Neuron (in vitro differentiated cells): Measurements from ENCODE around the gene SLC6A4.

Experiments
- H2AFZ ChIP-seq: one replicate; pipeline ENCODE4 v1.6.1; 2013; ENCODE audit warnings: low read depth, mild to moderate bottlenecking, inconsistent platforms, low read length, moderate library complexity
- H3K27me3 ChIP-seq: one replicate; pipeline ENCODE4 v1.6.1; 2013; ENCODE audit warnings: low read length; ENCODE audit not compliant: insufficient read depth
- H3K36me3 ChIP-seq: one replicate; pipeline ENCODE4 v1.6.1; 2013; ENCODE audit warnings: low read length; ENCODE audit not compliant: insufficient read depth
- H3K4me1 ChIP-seq: one replicate; pipeline ENCODE4 v1.6.1; 2013; ENCODE audit warnings: low read length; ENCODE audit not compliant: insufficient read depth
- H3K4me3 ChIP-seq: 2 replicates; pipeline ENCODE4 v1.5.1; 2013; ENCODE audit warnings: mild to moderate bottlenecking, low read length, moderate library complexity
- H3K9me3 ChIP-seq: one replicate; pipeline ENCODE4 v1.6.1; 2013; ENCODE audit warnings: low read length

SLC6A4 gene

DNA sequence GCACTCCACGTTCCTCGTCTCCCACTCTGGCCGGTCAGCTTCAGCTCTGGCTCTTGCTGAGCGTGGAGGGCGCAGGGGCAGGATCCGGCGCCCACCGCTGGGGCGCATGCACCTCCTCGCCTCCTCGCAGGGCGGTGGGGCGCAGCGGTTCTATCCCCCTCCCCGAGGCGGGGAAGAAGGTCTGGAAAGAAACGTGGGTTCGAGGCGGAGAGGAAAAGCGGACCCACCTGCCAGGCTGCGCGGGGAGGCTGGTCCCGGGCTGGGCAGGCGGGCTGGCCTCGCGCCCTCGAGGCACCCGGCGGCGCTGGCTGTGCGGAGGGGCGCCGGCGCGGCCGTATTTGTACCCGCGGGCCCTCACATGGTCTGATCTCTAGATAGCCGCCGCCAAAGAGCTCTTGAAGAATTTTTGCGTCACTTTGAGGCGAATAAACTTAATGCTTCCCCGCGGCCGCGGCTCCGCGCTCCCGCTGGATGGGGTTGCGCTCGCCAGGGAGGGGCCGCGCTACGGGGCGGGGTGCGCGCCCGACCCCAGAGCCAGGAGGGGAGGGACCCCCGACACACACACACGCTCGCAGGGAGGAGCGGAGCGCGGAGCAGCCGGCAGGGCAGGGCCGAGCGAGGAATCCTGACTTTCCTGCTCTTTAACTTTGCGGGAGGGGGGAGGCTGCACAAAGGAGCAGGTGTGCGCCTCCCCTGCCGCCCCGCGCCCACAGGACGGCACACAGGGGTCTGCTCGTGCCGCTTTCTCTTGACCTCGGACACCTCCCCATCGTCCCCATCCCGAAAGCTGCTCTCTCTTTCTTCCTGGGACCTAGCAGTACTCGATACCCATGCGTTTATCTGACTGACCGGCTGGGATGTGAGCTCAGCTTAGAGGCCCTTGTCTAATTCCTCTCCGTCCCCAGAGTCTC lies at the start of gene SLC6A4:
SLC6A4 (minus strand) TSS at position 312 of the 911 bp plus-strand sequence. CDS start 13,739 bp downstream, outside the sequence.
- Histone ChIP-seq H3K4me3 (peak within 1 kb of the TSS; percentile 45), H3K36me3 (no peaks in the 10 kb centered on the region), H3K27me3 (peaks cover 72% of the 10 kb centered on the region), H3K4me1 (peaks cover 24% of the 10 kb centered on the region), H2AFZ (peak within 1 kb of the TSS; percentile 95), H3K9me3 (peaks cover 3% of the 10 kb centered on the region)

DNA sequence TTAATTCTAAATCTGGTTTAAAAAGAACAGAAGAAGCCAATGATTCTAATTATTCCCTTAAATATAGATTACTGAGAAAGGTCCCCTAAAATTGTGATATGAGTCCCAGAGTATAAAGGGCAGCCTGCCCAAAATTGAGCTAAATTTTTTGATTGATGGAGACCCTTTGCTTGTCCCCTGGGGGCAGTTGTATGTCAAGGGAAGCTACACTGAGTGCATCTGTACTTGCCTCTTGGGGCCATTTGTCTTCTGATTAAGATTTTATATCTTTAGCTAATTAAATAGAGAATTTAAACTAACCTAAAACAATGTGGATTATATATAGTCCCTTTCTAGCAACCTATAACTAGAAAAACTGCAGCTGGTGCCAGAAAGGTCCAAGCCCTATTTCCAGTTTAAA lies 43.7 kb upstream of the SLC6A4 start:
- no peak overlapping the region for H3K4me3 ChIP-seq
- no peak overlapping the region for H2AFZ ChIP-seq
- H3K4me1 ChIP-seq: no peaks in the 10 kb centered on the region
- H3K27me3 ChIP-seq: no peaks in the 10 kb centered on the region
- peaks cover 31% of the 10 kb centered on the region for H3K36me3 ChIP-seq
- no peaks in the 10 kb centered on the region for H3K9me3 ChIP-seq

DNA sequence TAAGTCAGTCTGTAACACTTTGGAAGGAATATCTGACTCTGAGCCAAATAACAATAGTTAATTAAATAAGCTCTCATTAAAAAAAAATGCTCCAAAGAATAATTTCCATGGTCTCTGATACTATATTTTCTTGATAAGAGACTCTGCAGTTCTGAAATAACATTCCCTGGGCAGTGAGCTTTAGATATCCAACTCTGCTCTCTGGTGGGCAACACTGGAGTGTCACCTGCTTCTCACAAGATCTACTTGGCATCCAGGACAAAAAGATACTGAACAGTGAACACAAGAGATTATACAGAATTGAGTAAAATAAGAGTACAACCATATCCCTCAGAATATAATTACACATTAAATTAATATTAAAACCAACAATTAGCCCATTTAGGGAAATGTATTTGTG lies 42.5 kb upstream of the SLC6A4 start:
- no peak overlapping the region for H3K4me3 ChIP-seq
- H3K4me1 ChIP-seq: no peaks in the 10 kb centered on the region
- peaks cover 32% of the 10 kb centered on the region for H3K36me3 ChIP-seq
- no peaks in the 10 kb centered on the region for H3K27me3 ChIP-seq
- no peaks in the 10 kb centered on the region for H3K9me3 ChIP-seq
- H2AFZ ChIP-seq: no peak overlapping the region

DNA sequence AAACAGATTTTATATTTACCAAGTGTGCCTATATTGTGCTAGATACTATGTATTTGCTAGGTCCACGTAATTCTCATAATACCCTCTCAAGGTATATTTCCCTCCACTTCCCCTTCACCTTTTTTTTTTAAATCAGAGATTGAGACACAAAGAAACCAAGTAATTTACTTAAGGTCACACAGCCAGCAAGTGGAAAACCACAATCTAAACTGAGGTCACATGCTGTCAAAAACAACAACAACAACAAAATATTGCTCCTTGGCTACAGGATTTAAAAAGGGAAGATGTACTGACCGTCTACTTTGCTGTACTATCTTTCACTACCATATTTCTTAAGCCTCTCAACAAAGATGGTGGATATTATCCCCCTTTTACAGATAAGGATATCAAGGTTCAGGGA lies 40.4 kb upstream of the SLC6A4 start:
- peaks cover 36% of the 10 kb centered on the region for H3K36me3 ChIP-seq
- peaks cover 18% of the 10 kb centered on the region for H3K4me1 ChIP-seq
- no peaks in the 10 kb centered on the region for H3K9me3 ChIP-seq
- no peak overlapping the region for H2AFZ ChIP-seq
- no peak overlapping the region for H3K4me3 ChIP-seq
- no peaks in the 10 kb centered on the region for H3K27me3 ChIP-seq

DNA sequence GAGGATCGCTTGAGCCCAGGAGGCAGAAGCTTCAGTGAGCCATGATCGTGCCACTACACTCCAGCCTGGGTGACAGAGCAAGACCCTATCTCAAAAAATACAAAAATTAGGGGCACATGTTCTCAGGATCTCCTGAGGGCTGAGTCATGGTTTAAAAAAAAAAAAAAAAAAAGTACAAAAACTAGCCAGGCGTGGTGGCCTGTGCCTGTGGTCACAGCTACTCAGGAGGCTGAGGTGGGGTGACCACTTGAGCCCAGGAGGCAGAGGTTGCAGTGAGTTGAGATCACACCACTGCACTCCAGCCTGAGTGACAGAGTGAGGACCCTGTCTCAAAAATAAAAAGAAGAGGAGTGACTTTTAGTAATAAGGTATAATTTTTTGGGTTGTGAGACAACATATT lies 39.4 kb upstream of the SLC6A4 start:
- Histone ChIP-seq H3K36me3 (peaks cover 34% of the 10 kb centered on the region), H3K4me3 (no peak overlapping the region), H3K4me1 (peaks cover 18% of the 10 kb centered on the region), H2AFZ (no peak overlapping the region), H3K27me3 (no peaks in the 10 kb centered on the region), H3K9me3 (no peaks in the 10 kb centered on the region)

DNA sequence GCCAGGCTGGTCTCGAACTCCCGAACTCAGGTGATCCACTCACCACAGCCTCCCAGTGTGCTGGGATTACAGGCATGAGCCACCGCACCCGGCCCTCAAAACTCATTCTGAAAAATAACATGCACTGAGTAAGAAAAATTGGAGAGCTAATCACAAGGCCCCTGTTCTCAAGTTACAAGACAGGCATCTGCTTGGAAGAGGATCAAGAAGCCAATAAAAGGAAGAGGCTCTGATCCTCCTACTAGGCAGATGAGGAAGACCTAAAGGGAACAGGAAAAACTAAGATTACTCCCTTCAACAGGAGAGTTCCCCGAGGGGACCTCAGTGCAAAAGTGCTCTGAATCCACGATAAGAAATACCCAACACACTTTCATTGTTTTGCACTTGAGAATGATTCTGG lies 37.9 kb upstream of the SLC6A4 start:
- Histone ChIP-seq H3K4me3 (no peak overlapping the region), H3K36me3 (peaks cover 32% of the 10 kb centered on the region), H3K27me3 (no peaks in the 10 kb centered on the region), H3K4me1 (peaks cover 18% of the 10 kb centered on the region), H3K9me3 (no peaks in the 10 kb centered on the region), H2AFZ (no peak overlapping the region)

DNA sequence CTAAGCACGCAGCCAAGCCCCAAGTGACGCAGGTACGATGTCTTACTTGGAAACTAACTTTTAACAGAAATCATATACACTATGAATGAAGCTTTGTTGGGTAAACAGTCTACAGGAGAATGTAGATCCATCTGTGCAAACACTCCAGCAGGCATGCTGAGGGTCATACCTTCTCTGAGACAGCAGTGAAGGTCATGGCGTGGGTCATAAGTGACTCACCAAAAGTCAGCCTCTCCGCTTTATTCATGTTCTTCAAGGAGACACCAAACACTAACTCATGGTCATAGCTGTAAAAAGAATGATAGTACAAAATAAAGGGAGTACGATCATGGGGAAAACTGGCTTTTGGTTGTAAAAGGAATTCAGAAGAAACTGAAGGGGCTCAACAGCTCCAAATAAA lies 35.6 kb upstream of the SLC6A4 start:
- Histone ChIP-seq H2AFZ (no peak overlapping the region), H3K9me3 (no peaks in the 10 kb centered on the region), H3K27me3 (no peaks in the 10 kb centered on the region), H3K36me3 (peaks cover 41% of the 10 kb centered on the region), H3K4me1 (peaks cover 18% of the 10 kb centered on the region), H3K4me3 (no peak overlapping the region)

DNA sequence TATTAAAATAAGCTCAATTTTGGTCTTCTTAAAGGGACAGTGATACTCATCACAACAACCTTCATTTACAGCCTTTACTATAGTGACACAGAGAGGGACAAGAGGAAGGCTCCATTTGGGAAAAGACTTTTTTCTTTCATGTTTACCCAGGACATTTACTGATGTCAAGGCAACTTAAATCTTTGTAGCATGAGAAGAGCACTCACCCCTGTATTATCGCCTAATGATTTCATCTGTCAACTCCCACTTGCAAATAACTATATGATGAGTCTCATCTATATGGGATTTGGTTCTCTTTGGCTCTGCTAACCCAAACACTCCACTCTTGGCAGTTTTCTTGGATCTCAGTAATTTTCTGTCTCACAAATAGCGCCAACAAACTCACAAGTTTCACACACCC lies 32.1 kb upstream of the SLC6A4 start:
- Histone ChIP-seq H3K27me3 (no peaks in the 10 kb centered on the region), H3K4me1 (peaks cover 17% of the 10 kb centered on the region), H3K36me3 (peaks cover 51% of the 10 kb centered on the region), H3K4me3 (no peak overlapping the region), H2AFZ (no peak overlapping the region), H3K9me3 (no peaks in the 10 kb centered on the region)

DNA sequence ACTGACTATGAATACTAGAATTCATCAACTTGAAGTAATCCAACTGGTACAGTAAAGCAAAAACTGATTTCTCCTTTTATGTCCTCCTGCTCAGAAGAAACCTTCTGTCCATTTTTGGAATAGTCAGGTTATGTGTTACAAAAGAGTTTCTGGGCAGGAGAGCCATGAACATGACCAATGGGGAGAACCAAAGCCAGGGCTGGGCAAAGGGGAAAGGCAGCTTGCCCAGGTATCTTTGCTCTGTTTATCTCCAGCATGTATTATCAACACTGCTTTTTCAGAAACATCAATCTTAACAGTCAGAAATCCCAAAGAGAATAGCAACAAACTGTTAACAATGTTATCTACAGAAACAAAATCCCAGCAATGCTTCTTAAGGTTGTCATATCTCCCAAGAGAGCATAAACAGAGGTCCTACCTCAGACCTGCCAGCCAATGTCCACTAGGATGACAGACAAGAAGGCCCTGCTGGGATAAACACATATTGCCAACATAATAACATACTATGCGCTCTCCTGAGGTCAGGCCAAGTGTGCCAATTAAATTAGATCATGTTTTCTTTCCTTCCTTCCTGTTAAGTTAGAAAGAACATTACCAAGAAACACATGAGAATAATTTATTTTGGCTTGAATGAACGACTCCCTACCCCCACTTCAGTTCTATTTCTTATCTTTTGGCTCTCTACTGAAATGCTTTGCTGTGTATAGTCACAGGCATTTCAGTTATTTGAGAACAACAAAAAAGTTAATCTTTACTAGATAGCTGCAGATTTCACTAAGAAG lies 28.2 kb upstream of the SLC6A4 start:
- Histone ChIP-seq H3K4me1 (no peaks in the 10 kb centered on the region), H3K9me3 (no peaks in the 10 kb centered on the region), H3K36me3 (peaks cover 44% of the 10 kb centered on the region), H2AFZ (no peak overlapping the region), H3K27me3 (no peaks in the 10 kb centered on the region), H3K4me3 (no peak overlapping the region)

DNA sequence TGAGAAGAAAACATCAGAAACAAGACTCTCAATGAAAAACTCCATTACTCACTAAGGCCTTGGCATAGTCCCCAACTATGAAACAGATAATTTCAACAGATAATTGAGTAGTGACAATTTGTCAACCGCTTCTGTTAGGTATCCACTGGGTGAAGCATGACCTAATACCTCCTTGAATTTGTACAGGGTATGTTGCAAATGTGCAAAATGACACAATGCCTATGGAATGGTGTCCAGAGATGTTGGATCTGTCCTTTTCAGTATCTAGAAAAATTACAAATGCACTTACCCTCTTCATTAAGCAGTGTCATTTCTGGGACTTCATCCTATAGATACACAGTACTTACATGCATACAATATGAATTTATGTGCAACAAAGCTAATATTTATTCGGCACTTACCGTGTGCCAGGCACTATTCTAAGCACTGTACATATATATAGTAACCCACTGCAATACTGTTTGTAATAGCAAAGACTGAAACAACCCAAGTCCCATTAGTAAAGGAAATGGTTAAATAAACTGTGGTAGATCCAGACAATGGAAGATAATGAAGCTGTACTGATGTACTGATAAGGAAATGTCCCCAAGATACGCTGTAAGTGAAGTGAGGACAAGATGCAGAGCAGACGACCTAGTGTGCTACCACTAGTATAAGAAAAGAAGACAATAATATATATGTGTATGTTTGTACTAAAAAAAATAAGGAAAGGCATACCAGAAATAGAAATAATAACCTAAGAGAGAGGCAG lies 21.4 kb upstream of the SLC6A4 start:
- no peaks in the 10 kb centered on the region for H3K27me3 ChIP-seq

DNA sequence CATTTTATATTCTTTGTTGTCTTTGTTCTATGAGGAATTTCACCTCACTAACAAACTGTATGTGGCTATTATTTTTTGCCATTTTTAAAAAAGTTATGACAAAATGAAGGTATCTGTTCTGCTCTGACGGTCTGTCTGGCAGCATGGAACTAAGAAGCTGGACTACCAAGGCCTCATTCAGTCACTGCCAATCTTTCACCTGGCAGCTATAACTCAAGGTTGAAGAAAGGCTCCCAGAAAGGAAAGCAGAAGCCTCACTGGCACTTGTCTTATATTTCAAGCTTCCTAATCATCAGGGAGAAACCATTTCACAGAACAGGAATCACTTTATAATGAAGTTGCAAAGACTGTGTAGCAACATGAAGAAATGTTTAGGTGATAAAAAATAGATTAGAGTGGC lies 18.7 kb upstream of the SLC6A4 start:
- Histone ChIP-seq H2AFZ (no peak overlapping the region), H3K9me3 (no peaks in the 10 kb centered on the region), H3K27me3 (no peaks in the 10 kb centered on the region), H3K4me3 (no peak overlapping the region), H3K4me1 (no peaks in the 10 kb centered on the region), H3K36me3 (peaks cover 10% of the 10 kb centered on the region)

More for the DNA sequence above, 21.4 kb upstream of the SLC6A4 start:
- H3K36me3 ChIP-seq: peaks cover 17% of the 10 kb centered on the region
- H3K4me1 ChIP-seq: no peaks in the 10 kb centered on the region
- H2AFZ ChIP-seq: no peak overlapping the region
- no peak overlapping the region for H3K4me3 ChIP-seq
- no peaks in the 10 kb centered on the region for H3K9me3 ChIP-seq

DNA sequence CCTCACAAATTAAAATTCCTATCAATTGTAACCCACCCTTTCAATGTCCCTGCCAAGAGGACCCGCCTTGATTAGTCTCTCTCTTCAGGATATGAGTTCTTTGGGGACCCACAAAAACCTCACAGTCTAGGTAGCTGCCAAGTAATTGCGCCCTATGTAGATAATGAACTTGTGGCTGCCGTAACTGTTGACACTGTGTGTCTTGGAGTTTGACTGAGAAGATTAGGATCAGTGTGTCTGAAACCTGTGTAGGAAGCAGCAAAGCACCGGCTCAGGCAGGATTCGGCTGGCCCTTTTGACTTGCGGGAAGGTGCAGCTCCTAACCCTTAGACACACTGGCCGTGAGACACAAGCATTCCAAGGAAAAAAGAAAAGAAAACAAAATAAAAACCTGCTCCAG lies 17.8 kb upstream of the SLC6A4 start:
- H3K4me1 ChIP-seq: no peaks in the 10 kb centered on the region
- H2AFZ ChIP-seq: no peak overlapping the region
- H3K36me3 ChIP-seq: peaks cover 18% of the 10 kb centered on the region
- H3K27me3 ChIP-seq: no peaks in the 10 kb centered on the region
- H3K9me3 ChIP-seq: no peaks in the 10 kb centered on the region
- H3K4me3 ChIP-seq: no peak overlapping the region

DNA sequence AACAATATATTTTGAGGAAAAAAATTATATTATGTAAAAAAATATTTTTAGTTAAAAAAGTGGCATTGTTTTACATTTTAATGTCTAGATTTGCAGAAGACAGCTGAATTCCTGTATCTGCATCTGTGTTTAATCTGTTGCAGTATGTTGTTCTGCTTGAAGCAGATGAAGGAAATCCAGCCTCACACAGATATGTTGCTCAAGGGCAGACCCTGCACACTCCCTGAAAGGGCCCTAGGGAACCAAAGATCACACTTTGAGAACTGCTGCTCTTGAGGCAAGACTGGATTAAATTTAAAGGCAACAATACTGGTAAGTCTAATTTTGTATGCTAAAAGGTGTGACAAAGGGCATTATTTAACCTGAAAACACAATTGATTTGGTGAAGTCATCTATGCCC lies 16.4 kb upstream of the SLC6A4 start:
- no peaks in the 10 kb centered on the region for H3K9me3 ChIP-seq
- H3K36me3 ChIP-seq: peaks cover 21% of the 10 kb centered on the region
- no peak overlapping the region for H2AFZ ChIP-seq
- H3K4me1 ChIP-seq: no peaks in the 10 kb centered on the region
- H3K27me3 ChIP-seq: no peaks in the 10 kb centered on the region
- H3K4me3 ChIP-seq: no peak overlapping the region
